NT2/D1 (cell line): ENCODE results near the gene STOX2.

ENCODE experiments used
- DNase-seq: peaks from one replicate; pipeline ENCODE4 v3.0.0-alpha.2; 2011; ENCODE audit warnings: low read depth, low spot score
- H3K27me3 ChIP-seq: 2 replicates; pipeline ENCODE4 v1.6.0; 2011; ENCODE audit warnings: mild to moderate bottlenecking; ENCODE audit not compliant: insufficient read length, insufficient read depth
- H3K36me3 ChIP-seq: 2 replicates; pipeline ENCODE4 v1.6.1; 2011; ENCODE audit warnings: mild to moderate bottlenecking, low read length, mixed read lengths; ENCODE audit not compliant: insufficient read depth, insufficient read length
- H3K4me1 ChIP-seq: 2 replicates; pipeline ENCODE4 v1.5.1; 2011; ENCODE audit not compliant: insufficient read depth, insufficient read length
- H3K4me3 ChIP-seq: 2 replicates; pipeline ENCODE4 v1.5.1; 2011; ENCODE audit warnings: low read depth; ENCODE audit not compliant: insufficient read length
- H3K9ac ChIP-seq: 2 replicates; pipeline ENCODE4 v1.6.0; 2011; ENCODE audit warnings: low read depth; ENCODE audit not compliant: insufficient read length
- H3K9me3 ChIP-seq: 2 replicates; pipeline ENCODE4 v1.5.1; 2011; ENCODE audit warnings: mild to moderate bottlenecking, low read length; ENCODE audit not compliant: insufficient read depth
- SUZ12 ChIP-seq: IDR thresholded peaks from 2 replicates; pipeline ENCODE4 v1.6.1; 2011; ENCODE audit not compliant: insufficient read length, insufficient read depth; ENCODE audit errors: extremely low read depth
- YY1 ChIP-seq: IDR thresholded peaks from 2 replicates; pipeline ENCODE4 v1.6.1; 2011; ENCODE audit not compliant: insufficient read length, insufficient read depth
- ZNF274 ChIP-seq: IDR thresholded peaks from 2 replicates; pipeline ENCODE4 v1.6.1; 2011; ENCODE audit warnings: mild to moderate bottlenecking, low read depth, low read length

The STOX2 gene

GRCh38 chr4:184014301-184014700 is 109.2 kb downstream of the STOX2 start:
- no peak overlapping the region for H3K4me3 ChIP-seq
- no peak for TF ChIP-seq SUZ12
- no peak for TF ChIP-seq YY1
- no peak for TF ChIP-seq ZNF274
- no peaks in the 10 kb centered on the region for H3K4me1 ChIP-seq
- peaks cover 18% of the 10 kb centered on the region for H3K36me3 ChIP-seq
- H3K9ac ChIP-seq: no peak overlapping the region
- DNase-seq: no peak
- no peaks in the 10 kb centered on the region for H3K27me3 ChIP-seq
- H3K9me3 ChIP-seq: no peaks in the 10 kb centered on the region

- no peaks in the 10 kb centered on the region for H3K27me3 ChIP-seq
- TF ChIP-seq SUZ12: no peak
- peaks cover 6% of the 10 kb centered on the region for H3K36me3 ChIP-seq
- H3K4me3 ChIP-seq: no peak overlapping the region
- DNase-seq: no peak
- no peaks in the 10 kb centered on the region for H3K4me1 ChIP-seq
- H3K9ac ChIP-seq: no peak overlapping the region
- H3K9me3 ChIP-seq: no peaks in the 10 kb centered on the region
Measured at GRCh38 chr4:184016759-184017668, 111.9 kb downstream of the STOX2 start.

- Histone ChIP-seq H3K27me3 (no peaks in the 10 kb centered on the region), H3K4me1 (no peaks in the 10 kb centered on the region), H3K36me3 (peaks cover 6% of the 10 kb centered on the region), H3K4me3 (no peak overlapping the region), H3K9ac (no peak overlapping the region), H3K9me3 (no peaks in the 10 kb centered on the region)
- TF ChIP-seq SUZ12 (no peak), ZNF274 (no peak), YY1 (no peak)
- no peak for DNase-seq
Measured at GRCh38 chr4:184019076-184019475, 114.0 kb downstream of the STOX2 start.

GRCh38 chr4:184019667-184020623 is 114.8 kb downstream of the STOX2 start:
- Histone ChIP-seq H3K36me3 (peaks cover 6% of the 10 kb centered on the region), H3K9ac (no peak overlapping the region), H3K4me1 (no peaks in the 10 kb centered on the region), H3K9me3 (no peaks in the 10 kb centered on the region), H3K4me3 (no peak overlapping the region), H3K27me3 (no peaks in the 10 kb centered on the region)
- no peak for TF ChIP-seq ZNF274
- DNase-seq: no peak

- H3K27me3 ChIP-seq: no peaks in the 10 kb centered on the region
- DNase-seq: no peak
- no peaks in the 10 kb centered on the region for H3K9me3 ChIP-seq
- H3K4me3 ChIP-seq: no peak overlapping the region
- TF ChIP-seq ZNF274: no peak
- no peak for TF ChIP-seq YY1
- H3K36me3 ChIP-seq: peaks cover 6% of the 10 kb centered on the region
- H3K4me1 ChIP-seq: no peaks in the 10 kb centered on the region
- no peak overlapping the region for H3K9ac ChIP-seq
Measured at GRCh38 chr4:184021389-184021788, 116.3 kb downstream of the STOX2 start.

- H3K9me3 ChIP-seq: no peaks in the 10 kb centered on the region
- DNase-seq: no peak
- H3K9ac ChIP-seq: no peak overlapping the region
- H3K36me3 ChIP-seq: no peaks in the 10 kb centered on the region
- no peaks in the 10 kb centered on the region for H3K4me1 ChIP-seq
- no peaks in the 10 kb centered on the region for H3K27me3 ChIP-seq
- H3K4me3 ChIP-seq: no peak overlapping the region
- TF ChIP-seq SUZ12: no peak
- no peak for TF ChIP-seq YY1
- no peak for TF ChIP-seq ZNF274
Measured at GRCh38 chr4:184022679-184023383, 117.7 kb downstream of the STOX2 start.

GRCh38 chr4:184024637-184025036 is 119.5 kb downstream of the STOX2 start:
- no peaks in the 10 kb centered on the region for H3K4me1 ChIP-seq
- no peaks in the 10 kb centered on the region for H3K9me3 ChIP-seq
- H3K9ac ChIP-seq: no peak overlapping the region
- no peak overlapping the region for H3K4me3 ChIP-seq
- H3K27me3 ChIP-seq: no peaks in the 10 kb centered on the region
- TF ChIP-seq SUZ12 (no peak), YY1 (no peak), ZNF274 (no peak)
- no peaks in the 10 kb centered on the region for H3K36me3 ChIP-seq
- DNase-seq: no peak
